GM19023 (cell line): ENCODE data around the gene FYB1.

Source experiments
- ATAC-seq: cut with Tn5 transposase; IDR thresholded peaks from one replicate; pipeline ENCODE4 v1.9.1; 2021; ENCODE audit warnings: mild to moderate bottlenecking, moderate library complexity; ENCODE audit not compliant: unreplicated experiment

Gene FYB1

GRCh38 chr5:39059064-39059463 lies 160.3 kb downstream of the FYB1 start:
- no peak for ATAC-seq

- peak; percentile 56 for ATAC-seq
These were observed 161.0 kb downstream of the FYB1 start for GRCh38 chr5:39058178-39058921.

- ATAC-seq, result no peak
These were observed 161.6 kb downstream of the FYB1 start for GRCh38 chr5:39057734-39058133.

- no peak for ATAC-seq
These were observed 163.5 kb downstream of the FYB1 start for GRCh38 chr5:39055768-39056398.
